Right ventricle myocardium inferior (tissue), 1 donor: ENCODE measurements around the gene NRARP. TPM values are rescaled to one million over a fixed set of nuclear protein-coding genes. Genes with fewer than 3 reads are reported as not detected.
A peak's percentile ranks its signal among the peaks of the same experiment; 100 is the strongest.
"Not testable (repeated sequence)": the region's sequence is repeated elsewhere in the genome, so short reads cannot be mapped to it uniquely, and the experiment has no call there.

Experiments used
- ATAC-seq: fragments of 200-7000 bp; cut with Tn5 transposase; one replicate; pipeline ENCODE4 v1.9.1; 2020; ENCODE audit warnings: mild to moderate bottlenecking, moderate library complexity
- DNase-seq: peaks from one replicate; pipeline ENCODE4 v3.0.0; 2021; ENCODE audit errors: missing footprints
- intact Hi-C: fragments of 100-400 bp; cut with DNase I; formaldehyde crosslinking; loops from one replicate; pipeline ENCODE4 v1.11.0; 2022
- total RNA-seq: library from RNA; stranded (reverse); fragmentation: NEBNext Ultra II Directional; extraction: Animal tissue kit (Norgen Biotek cat#: 25700); gene quantifications from one replicate; pipeline ENCODE4 v1.2.1, GENCODE V29; 2021
- donor health status: DM: no; HTN: yes; CAD: no; lungs with severe emphysema.

NRARP gene
- total RNA-seq, 1 donor from 2014 or later: 4.7 TPM

DNA sequence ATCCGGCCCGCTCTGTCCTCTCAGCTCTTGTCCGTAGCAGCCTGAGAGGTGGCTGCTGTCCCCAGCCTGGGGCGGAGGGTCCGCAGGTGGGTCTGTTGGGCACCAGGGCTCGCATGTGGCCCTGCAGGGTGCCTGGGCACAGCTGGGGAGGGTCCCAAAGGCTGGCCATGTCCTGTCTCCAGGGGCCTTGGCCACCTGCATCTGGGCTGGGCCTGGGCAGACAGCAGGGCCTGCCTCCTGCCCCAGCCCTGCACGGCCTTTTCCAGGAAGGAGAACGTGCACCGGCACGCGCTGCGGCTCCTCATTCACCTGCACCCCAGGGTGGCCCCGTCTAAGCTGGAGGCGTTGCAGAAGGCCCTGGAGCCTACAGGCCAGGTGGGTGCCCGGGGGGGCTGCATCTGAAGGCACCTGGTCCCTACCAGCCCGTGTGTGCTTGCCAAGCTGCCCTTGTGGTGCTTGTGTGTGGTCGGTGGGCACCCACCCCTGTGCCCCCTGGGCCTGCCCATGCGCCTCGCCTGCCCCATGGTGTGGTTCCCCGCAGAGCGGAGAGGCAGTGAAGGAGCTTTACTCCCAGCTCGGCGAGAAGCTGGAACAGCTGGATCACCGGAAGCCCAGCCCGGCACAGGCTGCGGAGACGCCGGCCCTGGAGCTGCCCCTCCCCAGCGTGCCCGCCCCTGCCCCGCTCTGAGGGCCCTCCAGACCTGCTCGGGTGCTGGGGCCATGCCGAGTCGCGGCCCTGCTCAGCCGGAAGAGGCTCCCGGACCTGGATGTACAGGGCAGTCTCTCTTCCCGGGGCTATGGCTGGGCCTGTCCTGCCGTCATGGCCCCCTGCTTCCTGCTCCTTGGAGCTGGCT is 29.6 kb downstream of the NRARP start:
- ATAC-seq (no peak), DNase-seq (no peak)
- intact Hi-C loops: no loop called here

DNA sequence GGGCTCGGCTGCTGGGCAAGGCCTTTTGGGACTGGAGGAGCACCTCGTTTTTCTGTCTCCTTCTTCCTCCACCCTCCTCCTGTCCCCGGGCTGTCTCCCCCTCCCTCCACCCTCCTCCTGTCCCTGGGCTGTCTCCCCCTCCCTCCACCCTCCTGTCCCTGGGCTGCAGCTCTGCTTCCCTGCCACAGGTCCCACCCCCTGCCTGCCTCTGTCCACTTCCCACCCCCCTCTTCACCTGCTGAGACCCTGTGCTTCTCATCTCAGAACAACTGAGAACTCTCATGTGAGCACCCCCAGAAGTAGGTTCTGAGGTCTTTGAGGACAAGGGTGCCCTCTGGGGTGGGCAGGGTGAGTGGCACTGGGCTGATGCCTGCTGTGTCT is 30.4 kb downstream of the NRARP start:
- intact Hi-C loops: no loop called here
- ATAC-seq (no peak), DNase-seq (no peak)

DNA sequence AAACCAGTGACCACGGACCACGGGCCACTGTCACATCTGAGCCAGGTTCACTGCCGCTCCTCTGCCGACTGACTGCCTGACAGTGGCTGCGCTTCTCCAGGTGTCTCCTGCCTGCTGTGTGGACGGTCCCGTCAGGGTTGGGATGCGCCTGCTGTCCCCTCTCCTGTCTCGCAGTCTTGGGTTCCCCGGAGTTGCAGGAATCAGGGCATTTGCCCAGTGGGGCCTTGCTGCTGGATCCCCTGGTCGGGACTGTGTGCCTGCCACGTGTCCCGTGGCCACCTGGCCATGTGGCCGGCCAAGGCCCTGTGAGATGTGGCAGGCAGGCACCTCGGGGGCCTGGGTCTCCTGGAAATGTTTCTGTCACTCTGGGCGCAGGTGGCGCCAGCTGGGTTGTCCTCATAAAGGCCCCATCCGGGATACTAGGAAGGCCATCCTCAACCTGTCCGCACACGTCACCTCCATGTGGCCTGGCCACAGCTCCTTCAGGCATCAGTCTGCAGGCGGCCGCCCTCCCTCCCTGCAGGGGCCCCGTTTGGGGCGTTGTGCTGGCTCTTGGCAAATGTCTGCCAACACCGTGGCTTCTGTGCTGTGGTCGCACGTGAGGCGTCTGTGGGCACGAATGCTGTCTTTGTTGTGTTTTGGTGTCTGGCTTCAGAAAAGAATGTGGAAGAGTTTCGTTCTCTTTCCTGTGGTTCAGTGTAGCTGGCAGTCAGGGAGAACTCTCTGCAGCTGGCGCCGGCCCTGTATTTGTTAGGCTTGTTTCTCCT is 31.0 kb downstream of the NRARP start:
- no peak for ATAC-seq
- DNase-seq: no peak

DNA sequence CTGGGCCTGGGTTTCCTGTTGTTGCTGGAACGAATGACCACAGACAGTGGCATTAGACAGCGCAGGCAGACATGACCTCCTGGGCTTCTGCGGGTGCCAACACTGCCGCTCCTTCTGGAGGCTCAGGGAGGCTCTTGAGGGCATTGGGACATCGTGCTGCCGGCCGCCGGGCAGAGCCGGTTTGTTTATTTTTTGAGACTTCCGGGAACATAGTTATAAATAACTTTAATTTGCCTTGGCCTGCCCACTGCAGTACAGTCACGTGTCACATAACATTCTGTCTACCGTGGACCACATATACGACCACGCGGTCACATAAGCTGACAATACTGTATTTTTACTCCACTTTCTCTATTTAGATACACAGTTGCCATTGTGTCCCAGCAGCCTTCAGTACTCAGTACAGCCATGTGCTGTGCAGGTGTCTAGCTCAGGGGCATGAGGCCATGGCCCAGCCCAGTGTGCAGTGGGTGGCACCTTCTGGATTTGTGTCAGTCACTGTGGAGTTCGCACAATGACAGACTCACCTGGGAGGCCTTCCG is 32.8 kb downstream of the NRARP start:
- intact Hi-C loops: no loop called here
- DNase-seq (no peak), ATAC-seq (peak; percentile 70)

More for the DNA sequence above, 31.0 kb downstream of the NRARP start:
- intact Hi-C loops: no loop called here

DNA sequence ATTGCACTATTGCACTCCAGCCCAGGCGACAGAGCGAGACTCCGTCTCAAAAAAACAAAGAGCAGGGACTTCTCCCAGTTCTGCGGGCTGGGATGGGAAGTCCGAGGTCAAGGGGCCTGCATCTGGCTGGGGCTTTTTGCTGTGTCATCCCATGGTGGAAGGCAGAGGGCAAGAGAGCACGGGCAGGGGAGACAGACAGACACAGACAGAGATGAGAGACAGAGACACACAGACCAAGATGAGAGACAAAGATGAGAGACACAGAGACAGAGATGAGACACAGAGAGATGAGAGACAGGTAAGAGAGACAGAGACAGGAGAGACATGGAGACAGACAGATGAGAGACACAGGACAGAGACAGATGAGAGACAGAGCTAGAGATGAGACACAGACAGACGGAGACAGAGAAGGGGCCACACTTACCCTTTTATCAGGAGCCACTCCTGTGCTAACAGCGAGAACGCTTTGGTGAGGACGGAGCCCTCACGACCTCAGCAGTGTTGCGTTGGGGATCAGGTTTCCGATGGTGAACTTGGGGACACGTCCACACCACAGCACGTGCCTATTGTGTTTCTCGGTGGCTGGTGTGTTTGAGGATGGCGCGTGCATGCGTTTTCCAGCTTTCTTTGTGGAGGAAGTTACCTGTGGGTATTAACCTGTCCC is 33.4 kb downstream of the NRARP start:
- intact Hi-C loops: no loop called here
- ATAC-seq (no peak), DNase-seq (no peak)

DNA sequence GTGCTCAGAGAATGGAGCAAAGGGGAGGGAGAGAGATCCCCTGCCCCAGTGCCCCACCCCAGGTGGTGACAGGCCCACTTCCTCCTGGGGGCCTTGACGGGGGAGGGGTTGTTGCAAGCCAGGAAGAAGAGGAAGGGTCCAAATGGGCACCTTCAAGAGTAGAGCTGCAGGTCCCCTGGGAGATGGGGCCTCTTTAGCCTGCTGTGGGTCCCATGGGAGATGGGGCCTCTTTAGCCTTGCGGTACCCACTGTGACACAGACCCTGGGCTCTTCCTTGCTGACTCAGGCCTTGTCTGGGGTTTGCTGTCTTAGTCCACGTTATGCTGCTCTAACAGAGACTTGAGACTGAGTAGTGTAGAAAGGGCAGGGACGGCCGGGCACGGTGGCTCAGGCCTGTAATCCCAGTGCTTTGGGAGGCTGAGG is 34.1 kb downstream of the NRARP start:
- intact Hi-C loops: no loop called here
- DNase-seq: no peak
- ATAC-seq: no peak

DNA sequence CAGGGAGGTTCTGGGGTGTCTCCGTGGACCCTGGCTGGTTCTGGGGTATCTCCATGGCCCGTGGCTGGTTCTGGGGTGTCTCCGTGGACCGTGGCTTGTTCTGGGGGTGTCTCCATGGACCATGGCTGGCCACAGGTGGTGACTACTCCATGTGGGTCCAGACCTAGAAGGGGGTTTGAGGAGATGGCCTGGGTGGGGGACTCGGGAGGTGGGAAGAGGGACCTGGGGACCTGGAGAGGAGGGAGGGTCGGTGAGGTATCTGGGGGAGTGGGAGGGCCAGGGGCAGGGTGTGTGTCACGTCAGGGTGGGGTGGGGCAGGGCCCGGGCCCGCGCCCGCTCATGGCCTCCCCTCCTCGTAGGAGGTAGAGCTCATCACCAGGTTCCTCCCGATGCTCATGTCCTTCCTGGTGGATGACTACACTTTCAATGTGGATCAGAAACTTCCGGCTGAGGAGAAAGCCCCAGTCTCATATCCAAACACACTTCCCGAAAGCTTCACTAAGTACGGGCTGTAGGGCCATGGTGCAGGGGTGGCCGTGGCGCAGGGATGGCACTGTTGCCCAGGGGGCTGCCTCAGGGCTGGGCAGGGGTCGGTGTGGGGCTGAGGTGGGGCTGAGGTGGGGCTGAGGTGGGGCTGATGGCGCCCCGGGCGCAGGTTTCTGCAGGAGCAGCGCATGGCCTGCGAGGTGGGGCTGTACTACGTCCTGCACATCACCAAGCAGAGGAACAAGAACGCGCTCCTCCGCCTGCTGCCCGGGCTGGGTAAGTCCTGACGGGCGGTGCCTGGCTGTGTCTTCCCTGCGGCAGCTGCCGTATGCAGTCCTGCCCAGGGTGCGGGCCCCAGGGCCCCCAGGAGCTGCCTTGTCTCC is 35.3 kb downstream of the NRARP start:
- ATAC-seq: no peak
- DNase-seq: no peak
- intact Hi-C loops: no loop called here

DNA sequence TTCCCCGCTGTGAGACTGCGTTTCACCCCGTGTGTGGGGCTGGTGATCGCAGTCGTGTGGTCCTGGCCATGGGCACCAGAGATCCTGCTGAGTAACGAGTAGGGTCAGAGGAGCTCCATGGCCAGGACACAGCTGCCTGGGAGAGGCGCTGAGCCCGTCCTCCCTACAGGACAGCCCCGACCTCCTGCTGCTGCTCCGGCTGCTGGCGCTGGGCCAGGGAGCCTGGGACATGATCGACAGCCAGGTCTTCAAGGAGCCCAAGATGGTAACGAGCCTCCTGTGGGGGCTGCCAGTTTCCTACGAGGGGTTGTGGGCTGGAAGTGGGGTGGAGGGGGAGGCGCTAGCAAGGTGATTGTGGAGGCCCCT is 35.9 kb downstream of the NRARP start:
- ATAC-seq: no peak
- intact Hi-C loops: no loop called here
- DNase-seq: no peak

DNA sequence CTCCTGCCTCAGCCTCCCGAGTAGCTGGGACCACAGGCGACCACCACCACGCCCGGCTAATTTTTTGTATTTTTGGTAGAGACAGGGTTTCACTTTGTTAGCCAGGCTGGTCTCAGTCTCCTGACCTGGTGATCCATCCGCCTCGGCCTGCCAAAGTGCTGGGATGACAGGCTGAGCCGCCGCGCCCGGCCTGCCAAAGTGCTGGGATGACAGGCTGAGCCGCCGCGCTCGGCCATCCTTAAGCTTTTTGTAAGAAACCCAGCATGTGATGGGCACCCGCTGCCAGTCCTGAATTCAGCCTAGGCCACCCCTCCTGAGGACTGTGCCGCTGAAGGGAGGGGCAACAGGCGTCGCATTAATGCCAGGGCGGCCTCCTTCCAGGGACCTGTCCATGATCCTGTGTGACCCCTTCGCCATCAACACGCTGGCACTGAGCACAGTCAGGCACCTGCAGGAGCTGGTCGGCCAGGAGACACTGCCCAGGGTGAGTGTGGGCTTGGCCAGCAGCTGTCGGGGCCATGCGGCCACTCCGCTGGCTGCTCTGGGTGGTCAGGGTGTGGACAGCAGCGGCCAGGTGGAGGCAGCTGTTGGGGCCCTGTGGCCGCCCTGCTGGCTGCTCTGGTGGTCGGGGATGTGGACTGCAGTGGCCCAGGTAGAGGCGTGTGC is 36.4 kb downstream of the NRARP start:
- DNase-seq (no peak), ATAC-seq (no peak)
- intact Hi-C loops: no loop called here

DNA sequence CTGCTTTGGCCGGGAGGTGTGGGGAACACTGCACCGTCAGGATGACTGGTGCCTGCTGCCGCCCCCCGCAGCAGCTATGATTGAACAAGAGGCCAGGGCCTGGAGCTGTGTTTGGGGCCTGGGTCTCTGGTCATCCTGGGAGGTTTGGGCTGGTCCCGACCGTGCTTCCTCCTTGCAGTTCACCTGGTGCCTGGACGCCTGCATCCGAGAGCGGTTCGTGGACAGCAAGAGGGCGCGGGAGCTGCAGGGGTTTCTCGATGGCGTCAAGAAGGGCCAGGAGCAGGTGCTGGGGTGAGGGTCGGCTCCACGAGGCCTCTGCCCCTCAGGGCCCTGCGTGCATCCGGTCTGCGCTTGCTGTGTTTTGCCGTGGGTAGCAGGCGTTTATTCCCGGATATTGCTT is 38.0 kb downstream of the NRARP start:
- ATAC-seq (no peak), DNase-seq (peak; percentile 54)
- intact Hi-C loops: no loop called here

DNA sequence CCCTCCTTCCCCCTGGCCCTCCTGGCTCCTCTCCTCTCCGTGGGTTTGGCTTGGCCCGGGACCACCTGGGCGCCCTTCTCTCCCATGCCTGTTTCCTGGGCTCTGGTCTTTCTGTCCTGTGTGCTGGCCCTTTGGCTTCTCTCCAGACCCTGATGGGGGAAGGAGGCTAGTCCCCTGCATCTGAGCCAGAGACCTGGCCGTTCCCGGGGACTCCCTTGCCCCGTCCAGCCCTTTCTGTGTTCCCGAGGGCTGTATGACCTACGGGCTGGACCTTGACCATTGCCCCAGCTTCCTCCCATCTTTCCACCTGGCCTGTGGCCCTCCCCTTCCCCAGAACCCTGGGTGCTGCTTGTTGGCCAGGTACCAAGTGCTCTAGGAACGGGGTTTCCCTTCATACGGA is 38.6 kb downstream of the NRARP start:
- no peak for DNase-seq
- intact Hi-C loops: no loop called here

DNA sequence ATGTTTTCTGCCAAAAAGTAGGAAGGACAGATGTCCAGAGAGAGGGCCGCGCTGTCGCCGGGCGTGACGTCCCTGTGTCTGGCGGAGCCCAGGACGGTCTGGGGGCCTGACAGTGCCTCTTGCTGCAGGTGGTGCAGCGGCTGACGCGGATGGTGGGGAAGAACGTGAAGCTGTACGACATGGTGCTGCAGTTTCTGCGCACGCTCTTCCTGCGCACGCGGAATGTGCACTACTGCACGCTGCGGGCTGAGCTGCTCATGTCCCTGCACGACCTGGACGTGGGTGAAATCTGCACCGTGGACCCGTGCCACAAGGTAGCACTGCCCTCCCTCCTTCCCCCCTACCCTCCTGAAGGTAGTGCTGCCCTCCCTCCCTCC is 39.2 kb downstream of the NRARP start:
- intact Hi-C loops: no loop called here
- no peak for DNase-seq
- ATAC-seq: no peak

More for the DNA sequence above, 38.6 kb downstream of the NRARP start:
- no peak for ATAC-seq

DNA sequence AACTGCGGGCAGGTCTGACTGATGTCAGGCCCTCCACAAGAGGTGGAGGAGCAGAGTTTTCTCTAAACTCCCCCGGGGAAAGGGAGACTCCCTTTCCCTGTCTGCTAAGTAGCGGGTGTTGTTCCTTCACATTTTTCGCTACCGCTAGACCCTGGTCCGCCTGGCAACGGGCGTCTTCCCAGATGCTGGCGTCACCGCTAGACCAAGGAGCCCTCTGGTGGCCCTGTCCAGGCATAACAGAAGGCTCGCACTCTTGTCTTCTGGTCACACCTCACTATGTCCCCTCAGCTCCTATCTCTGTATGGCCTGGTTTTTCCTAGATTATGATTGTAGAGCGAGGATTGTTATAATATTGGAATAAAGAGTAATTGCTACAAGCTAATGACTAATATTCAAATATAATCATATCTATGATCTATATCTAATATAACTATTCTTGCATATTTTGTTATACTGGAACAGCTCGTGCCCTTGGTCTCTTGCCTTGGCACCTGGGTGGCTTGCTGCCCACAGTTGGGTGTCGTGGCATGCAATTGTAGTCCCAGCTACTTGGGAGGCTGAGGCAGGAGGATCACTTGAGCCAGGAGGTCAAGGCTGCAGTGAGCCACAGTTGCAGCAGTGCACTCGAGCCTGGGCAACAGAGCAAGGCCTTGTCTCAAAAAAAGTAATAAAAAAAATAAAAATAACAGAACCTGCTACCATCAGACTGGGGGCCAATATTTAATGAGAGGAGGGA is 39.7 kb downstream of the NRARP start:
- DNase-seq: peak; percentile 55
- ATAC-seq, intact Hi-C loops: not testable (repeated sequence)

DNA sequence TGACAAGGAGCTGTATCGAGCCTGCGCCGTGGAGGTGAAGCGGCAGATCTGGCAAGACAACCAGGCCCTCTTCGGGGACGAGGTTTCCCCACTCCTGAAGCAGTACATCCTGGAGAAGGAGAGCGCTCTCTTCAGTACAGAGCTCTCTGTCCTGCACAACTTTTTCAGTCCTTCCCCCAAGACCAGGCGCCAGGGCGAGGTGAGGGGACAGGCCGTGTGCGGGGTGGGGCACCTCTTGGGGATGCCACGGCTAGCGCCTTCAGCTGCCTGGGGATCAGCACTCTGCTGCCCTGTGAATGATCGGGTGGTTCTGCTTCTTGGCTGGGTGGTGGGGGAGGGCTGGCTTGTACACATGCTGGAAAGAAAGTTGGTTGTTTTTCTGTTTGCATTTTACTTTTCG is 45.2 kb downstream of the NRARP start:
- intact Hi-C loops: no loop called here
- DNase-seq (no peak), ATAC-seq (no peak)

DNA sequence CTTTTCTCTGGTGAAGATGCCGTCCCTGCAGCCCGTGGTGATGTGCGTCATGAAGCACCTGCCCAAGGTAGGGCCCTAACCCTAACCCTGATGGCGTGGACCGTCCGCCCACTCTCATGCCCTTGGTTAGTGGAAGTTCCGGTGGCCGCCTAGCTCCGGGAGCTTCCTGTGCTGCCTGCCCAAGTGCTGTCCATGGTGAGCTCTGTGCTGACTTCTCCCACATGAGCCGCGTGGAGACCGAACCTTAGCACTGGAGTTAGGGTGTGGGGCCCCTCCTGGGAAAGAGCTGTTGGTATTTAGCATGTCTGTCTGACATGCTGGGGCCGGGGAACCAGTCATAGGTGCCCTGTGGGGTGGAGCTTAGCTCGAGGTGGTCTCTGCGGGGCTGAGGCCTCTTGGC is 45.7 kb downstream of the NRARP start:
- intact Hi-C loops: no loop called here
- DNase-seq (no peak), ATAC-seq (no peak)

DNA sequence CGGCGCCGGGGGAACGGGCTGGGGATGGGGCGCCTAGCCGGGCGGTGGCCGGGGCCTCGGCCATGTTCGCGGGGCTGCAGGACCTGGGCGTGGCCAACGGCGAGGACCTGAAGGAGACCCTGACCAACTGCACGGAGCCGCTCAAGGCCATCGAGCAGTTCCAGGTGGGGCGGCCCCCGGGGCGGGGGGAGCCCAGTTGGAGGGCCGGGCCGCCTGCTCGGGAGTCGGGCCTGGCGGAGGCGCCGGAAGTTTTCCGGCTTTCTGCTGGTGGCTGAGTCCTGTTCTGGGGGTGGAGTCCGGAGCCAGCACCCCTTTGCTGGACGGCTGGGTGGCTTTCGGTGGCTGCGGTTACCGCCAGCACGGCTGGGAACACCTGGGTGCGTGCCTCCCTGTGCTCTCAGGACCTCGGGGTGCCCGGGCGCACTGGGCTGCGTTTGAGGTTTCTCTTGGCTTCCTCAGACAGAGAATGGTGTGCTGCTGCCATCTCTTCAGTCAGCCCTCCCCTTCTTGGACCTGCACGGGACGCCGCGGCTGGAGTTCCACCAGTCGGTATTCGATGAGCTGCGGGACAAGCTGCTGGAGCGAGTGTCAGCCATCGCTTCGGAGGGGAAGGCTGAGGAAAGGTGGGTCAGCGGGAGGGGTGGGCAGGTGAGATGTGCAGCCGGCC is 46.5 kb downstream of the NRARP start:
- peak; percentile 80 for DNase-seq
- intact Hi-C loops: no loop called here
- ATAC-seq: no peak
